ENCODE measurements around the gene RASA3. TPM values are rescaled to one million over a fixed set of nuclear protein-coding genes. Genes with fewer than 3 reads are reported as not detected.

RASA3 gene
- polyA plus RNA-seq, 1 donor from 2014 or later = 52.8 TPM

- no peaks in the 10 kb centered on the region for H3K4me1 Mint-ChIP-seq
- H3K27ac Mint-ChIP-seq = no peak overlapping the region
- H3K9me3 Mint-ChIP-seq = no peaks in the 10 kb centered on the region
- peaks cover 4% of the 10 kb centered on the region for H3K36me3 Mint-ChIP-seq
- H3K27me3 Mint-ChIP-seq = no peaks in the 10 kb centered on the region
- no peak overlapping the region for H3K4me3 Mint-ChIP-seq
Observed at GRCh38 chr13:113974304-113975281, 157.8 kb downstream of the RASA3 start.

- Mint-ChIP-seq H3K4me3 (no peak within 1 kb of the TSS), H3K27me3 (no peaks in the 10 kb centered on the region), H3K27ac (no peak within 1 kb of the TSS), H3K9me3 (no peaks in the 10 kb centered on the region), H3K4me1 (no peaks in the 10 kb centered on the region), H3K36me3 (peaks cover 3% of the 10 kb centered on the region)
Observed at GRCh38 chr13:113973218-113974164, 158.9 kb downstream of the RASA3 start, which contains the start of gene C13orf46. C13orf46 (minus strand) TSS chr13:113974076; CDS start chr13:113973997, 79 bp downstream.

- no peak overlapping the region for H3K4me3 Mint-ChIP-seq
- H3K4me1 Mint-ChIP-seq = no peaks in the 10 kb centered on the region
- H3K36me3 Mint-ChIP-seq = peaks cover 3% of the 10 kb centered on the region
- H3K27ac Mint-ChIP-seq = peak overlapping the region in 1 of 3 donors; percentile 21
- H3K27me3 Mint-ChIP-seq = no peaks in the 10 kb centered on the region
- H3K9me3 Mint-ChIP-seq = no peaks in the 10 kb centered on the region
Observed at GRCh38 chr13:113972451-113973217, 159.8 kb downstream of the RASA3 start.

GRCh38 chr13:113971471-113972231 is 160.8 kb downstream of the RASA3 start:
- no peaks in the 10 kb centered on the region for H3K9me3 Mint-ChIP-seq
- H3K4me1 Mint-ChIP-seq = no peaks in the 10 kb centered on the region
- H3K36me3 Mint-ChIP-seq = peaks cover 3% of the 10 kb centered on the region
- H3K27ac Mint-ChIP-seq = peak overlapping the region in 1 of 3 donors; percentile 21
- H3K27me3 Mint-ChIP-seq = no peaks in the 10 kb centered on the region
- no peak overlapping the region for H3K4me3 Mint-ChIP-seq

- H3K4me3 Mint-ChIP-seq = no peak overlapping the region
- no peak overlapping the region for H3K27ac Mint-ChIP-seq
- H3K36me3 Mint-ChIP-seq = peaks cover 3% of the 10 kb centered on the region
Observed at GRCh38 chr13:113970810-113971470, 161.5 kb downstream of the RASA3 start.

GRCh38 chr13:113969973-113970611 is 162.3 kb downstream of the RASA3 start:
- Mint-ChIP-seq H3K27me3 (no peaks in the 10 kb centered on the region), H3K4me3 (no peak overlapping the region), H3K9me3 (no peaks in the 10 kb centered on the region), H3K4me1 (no peaks in the 10 kb centered on the region), H3K36me3 (peaks cover 3% of the 10 kb centered on the region), H3K27ac (no peak overlapping the region)

More at GRCh38 chr13:113970810-113971470, 161.5 kb downstream of the RASA3 start:
- H3K4me1 Mint-ChIP-seq = no peaks in the 10 kb centered on the region
- no peaks in the 10 kb centered on the region for H3K9me3 Mint-ChIP-seq
- no peaks in the 10 kb centered on the region for H3K27me3 Mint-ChIP-seq

GRCh38 chr13:113969311-113969972 is 163.0 kb downstream of the RASA3 start:
- no peaks in the 10 kb centered on the region for H3K27me3 Mint-ChIP-seq

GRCh38 chr13:113968463-113969310 is 163.7 kb downstream of the RASA3 start:
- no peaks in the 10 kb centered on the region for H3K27me3 Mint-ChIP-seq
- no peaks in the 10 kb centered on the region for H3K9me3 Mint-ChIP-seq
- peak overlapping the region in 2 of 3 donors; percentile 59 to 91 for H3K27ac Mint-ChIP-seq
- no peaks in the 10 kb centered on the region for H3K4me1 Mint-ChIP-seq
- H3K36me3 Mint-ChIP-seq = peaks cover 3% of the 10 kb centered on the region
- no peak overlapping the region for H3K4me3 Mint-ChIP-seq

More at GRCh38 chr13:113969311-113969972, 163.0 kb downstream of the RASA3 start:
- H3K4me3 Mint-ChIP-seq = no peak overlapping the region
- H3K27ac Mint-ChIP-seq = no peak overlapping the region
- peaks cover 3% of the 10 kb centered on the region for H3K36me3 Mint-ChIP-seq
- no peaks in the 10 kb centered on the region for H3K9me3 Mint-ChIP-seq
- no peaks in the 10 kb centered on the region for H3K4me1 Mint-ChIP-seq

GRCh38 chr13:113967729-113968462 is 164.5 kb downstream of the RASA3 start:
- no peak overlapping the region for H3K4me3 Mint-ChIP-seq
- H3K4me1 Mint-ChIP-seq = no peaks in the 10 kb centered on the region
- H3K27me3 Mint-ChIP-seq = no peaks in the 10 kb centered on the region
- peaks cover 3% of the 10 kb centered on the region for H3K36me3 Mint-ChIP-seq
- no peak overlapping the region for H3K27ac Mint-ChIP-seq
- no peaks in the 10 kb centered on the region for H3K9me3 Mint-ChIP-seq

- no peak overlapping the region for H3K27ac Mint-ChIP-seq
- no peaks in the 10 kb centered on the region for H3K27me3 Mint-ChIP-seq
- H3K9me3 Mint-ChIP-seq = no peaks in the 10 kb centered on the region
- H3K4me1 Mint-ChIP-seq = no peaks in the 10 kb centered on the region
- H3K4me3 Mint-ChIP-seq = no peak overlapping the region
- peaks cover 3% of the 10 kb centered on the region for H3K36me3 Mint-ChIP-seq
Observed at GRCh38 chr13:113967206-113967720, 165.2 kb downstream of the RASA3 start.
